ENCODE measurements around the gene KIF1B.

KIF1B gene

DNA sequence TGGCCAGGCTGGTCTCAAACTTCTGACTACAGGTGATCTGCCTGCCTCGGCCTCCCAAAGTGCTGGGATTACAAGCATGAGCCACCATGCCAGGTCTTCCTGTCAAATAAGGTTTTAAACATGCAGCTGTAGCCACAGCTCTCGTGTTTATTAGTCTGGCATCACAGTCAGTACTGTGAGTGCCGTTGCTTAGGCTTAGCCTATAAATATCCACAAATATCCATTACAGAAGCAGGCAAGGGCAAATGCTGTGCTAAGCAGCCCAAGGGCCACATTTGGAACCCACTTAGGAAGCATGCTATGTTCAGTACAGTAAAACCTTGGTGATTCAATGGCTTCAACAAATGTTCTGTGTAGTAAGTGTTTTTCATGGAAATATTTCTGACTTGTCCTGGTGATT is 75.9 kb downstream of the KIF1B start:
- no peak for DNase-seq

DNA sequence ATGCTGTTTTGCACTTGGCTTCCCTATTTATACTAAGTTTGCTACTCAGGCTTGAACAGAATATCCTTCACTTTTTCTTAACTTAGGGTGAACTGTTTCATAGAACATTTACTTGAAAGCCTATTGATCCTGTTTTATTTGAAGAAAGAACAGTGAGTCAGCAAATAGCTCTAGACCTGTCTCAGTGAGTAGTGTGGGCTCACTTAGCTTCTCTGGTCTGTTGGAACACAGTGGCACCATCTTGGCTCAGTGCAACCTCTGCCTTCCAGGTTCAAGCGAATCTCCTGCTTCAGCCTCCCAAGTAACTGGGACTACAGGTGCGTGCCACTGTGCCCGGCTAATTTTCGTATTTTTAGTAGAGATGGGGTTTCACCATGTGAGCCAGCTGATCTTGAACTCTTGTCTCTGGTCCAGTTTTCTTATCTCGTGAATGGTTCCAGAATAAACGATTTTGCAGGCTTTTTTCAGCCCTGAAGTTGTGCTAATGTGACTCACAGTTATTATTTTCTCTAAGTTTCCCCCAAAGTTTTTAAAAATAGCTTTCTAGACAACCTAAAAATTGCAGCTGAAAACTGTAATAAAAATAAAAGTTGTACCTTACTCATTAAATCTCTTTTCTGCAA is 76.8 kb downstream of the KIF1B start:
- DNase-seq = no peak

DNA sequence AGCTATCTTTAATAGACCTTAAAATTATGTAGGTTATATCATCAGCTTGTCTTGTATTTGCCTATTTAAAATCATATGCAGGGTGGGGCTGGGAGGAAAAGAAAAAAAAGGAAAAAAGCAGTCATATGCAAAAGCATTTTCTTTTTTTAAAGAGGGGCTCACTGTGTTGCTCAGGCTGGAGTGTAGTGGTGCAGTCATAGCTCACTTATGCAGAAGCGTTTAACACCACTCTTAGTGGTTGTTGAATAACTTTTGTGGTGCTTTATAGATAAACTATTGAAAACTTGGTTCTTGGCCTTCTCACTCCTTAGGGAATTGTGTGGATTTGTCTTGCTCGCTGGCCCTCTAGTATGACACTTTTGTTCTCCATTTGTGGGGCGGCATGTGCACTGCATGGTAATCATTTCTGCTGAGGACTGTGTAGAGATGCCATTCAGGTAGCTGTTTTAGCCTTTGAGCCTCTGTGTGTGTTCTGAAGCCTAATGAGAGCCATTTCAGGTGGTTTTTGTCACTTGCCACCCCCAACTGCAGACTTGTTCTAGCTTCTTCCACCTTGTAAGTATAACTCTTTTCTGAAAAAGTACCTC is 77.8 kb downstream of the KIF1B start:
- DNase-seq = no peak

DNA sequence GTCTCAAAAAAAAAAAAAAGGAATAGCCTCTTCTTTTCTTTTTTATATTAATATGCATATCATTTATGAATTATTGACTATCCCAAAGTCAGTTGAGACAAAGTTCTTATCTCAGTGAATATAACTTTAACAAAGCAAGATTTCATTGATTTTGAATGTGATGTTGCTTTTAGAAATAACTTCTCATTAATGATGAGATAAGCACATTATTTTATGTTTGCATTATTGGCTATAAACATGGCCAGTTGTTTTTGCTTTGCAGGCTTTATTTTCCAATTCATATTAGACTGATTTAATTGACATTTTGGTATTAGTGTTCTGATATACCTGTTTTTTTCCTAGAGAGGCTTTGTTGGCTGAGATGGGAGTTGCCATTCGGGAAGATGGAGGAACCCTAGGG is 81.3 kb downstream of the KIF1B start:
- no peak for DNase-seq

DNA sequence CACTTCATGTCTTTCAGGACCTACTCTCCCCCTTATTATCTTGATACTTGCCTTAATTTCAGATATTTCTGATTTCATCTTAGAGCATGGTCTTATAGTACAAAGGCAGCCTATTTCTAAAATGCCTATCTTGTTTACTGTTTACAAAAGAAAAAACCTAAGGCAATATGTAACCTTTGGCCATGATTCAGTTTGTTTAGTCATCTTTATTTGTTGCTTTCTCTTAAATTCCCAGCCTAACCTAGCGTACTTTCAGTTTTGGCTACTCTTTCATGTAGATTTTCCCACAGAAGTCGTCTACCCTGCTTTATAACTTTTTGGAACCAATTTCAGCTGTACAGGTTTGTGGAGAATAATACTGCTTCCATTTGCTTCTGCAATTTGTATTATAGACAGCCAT is 81.8 kb downstream of the KIF1B start:
- no peak for DNase-seq

DNA sequence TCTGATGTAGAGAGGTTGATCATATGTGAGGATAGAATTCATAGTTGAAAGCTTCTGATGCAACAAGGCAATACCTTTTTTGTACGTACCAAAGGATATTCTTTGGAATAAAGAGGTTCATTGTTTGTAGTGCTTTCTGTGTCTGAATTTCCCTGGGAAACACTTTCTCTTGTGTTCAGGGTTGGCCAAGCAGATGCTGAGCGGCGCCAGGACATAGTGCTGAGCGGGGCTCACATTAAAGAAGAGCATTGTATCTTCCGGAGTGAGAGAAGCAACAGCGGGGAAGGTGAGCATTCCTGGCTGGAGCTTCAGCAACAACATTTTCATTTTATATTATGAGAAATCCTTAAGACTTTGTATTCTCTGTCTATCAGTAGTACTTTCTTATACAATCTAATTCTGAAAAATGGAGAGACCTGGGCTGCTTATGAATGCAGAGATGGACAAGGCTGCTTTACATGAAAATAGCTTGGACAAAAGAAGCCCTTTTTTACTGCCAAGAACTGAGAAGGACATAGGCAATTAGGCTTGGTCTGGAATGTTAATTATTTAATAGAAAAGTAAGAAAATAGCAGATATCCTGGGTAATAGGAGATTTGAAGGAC is 85.2 kb downstream of the KIF1B start:
- no peak for DNase-seq

DNA sequence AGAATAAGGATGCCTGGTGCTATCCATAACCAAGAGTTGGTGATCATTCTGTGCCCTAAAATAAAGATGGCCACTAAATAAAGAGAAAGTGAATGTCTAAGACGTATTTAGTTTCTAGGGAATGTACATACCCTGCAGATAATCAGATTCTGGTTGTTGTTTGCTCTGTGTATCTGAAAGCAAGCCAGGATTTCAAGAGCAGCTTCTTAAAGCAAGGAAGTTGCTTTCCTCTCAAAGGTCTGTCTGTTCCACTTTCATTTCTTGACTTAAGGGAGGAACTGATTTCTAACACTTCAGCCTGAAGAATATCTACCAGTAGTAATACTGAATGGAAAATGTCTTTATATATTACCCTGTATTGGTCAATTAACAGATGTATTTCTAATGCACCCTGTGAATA is 88.8 kb downstream of the KIF1B start:
- no peak for DNase-seq

DNA sequence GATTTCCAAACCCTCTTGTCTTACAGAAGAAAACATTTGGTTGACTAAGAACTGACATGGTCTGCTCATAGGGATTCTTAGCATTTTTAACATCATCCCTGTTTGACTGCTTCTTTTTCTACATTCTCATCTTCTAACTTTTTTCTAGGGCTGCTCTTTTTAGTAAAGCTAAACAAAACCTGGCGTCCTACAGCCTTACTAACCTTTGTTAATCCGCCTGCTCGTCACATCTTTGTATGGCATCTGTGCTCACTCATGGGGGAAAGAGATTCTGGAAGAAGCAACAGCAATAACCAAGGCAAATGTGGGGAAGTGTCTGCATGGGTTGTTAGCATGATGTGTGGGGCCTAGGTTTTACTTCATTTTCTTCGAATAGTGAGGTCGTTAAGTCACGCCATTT is 92.0 kb downstream of the KIF1B start:
- no peak for DNase-seq

DNA sequence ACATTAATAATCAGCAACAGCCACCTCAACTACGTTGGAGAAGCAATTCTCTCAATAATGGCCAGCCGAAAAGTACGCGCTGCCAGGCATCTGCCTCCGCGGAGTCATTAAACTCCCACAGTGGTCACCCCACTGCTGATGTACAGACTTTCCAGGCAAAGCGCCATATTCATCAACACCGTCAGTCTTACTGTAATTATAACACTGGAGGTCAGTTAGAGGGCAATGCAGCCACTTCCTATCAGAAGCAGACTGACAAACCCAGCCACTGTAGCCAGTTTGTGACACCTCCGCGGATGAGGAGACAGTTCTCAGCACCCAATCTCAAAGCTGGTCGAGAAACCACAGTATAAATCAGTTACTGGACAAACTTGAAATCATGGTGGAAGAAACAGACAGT is 93.9 kb downstream of the KIF1B start:
- DNase-seq = no peak

DNA sequence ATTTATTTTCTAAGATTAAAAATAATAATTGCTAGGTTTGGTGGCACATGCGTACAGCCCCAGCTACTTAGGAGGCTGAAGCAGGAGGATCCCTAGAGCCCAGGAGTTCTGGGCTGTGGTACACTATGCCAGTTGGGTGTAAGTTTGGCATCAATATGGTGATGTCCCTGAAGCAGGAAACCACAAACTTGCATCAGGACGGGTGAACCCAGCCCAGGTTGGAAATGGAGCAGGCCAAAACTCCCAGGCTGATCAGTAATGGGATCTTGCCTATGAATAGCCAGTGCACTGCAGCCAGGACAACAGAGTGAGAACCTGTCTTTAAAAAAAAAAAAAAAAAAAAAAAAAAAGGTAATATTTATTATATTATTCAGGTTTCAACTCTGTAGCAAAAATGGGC is 96.1 kb downstream of the KIF1B start:
- DNase-seq = no peak

DNA sequence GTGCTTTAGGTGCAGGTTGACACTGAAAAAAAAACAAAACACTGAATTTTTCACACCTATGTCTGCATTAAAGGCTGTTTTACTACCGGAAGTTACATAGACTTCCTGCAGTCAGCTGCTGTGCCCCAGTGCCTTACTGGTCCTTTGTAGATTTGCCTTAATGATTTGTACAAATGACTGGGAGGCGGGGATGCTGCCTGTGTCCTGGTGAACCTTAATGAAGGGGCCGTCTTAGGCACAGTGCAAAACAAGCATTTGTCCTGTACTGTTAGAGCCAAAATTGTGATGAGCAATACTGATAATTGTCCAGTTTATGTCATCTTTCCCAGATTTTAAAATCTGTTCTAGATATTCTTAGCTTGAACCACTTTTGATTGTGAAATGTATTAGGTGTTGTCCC is 97.6 kb downstream of the KIF1B start:
- DNase-seq = no peak

DNA sequence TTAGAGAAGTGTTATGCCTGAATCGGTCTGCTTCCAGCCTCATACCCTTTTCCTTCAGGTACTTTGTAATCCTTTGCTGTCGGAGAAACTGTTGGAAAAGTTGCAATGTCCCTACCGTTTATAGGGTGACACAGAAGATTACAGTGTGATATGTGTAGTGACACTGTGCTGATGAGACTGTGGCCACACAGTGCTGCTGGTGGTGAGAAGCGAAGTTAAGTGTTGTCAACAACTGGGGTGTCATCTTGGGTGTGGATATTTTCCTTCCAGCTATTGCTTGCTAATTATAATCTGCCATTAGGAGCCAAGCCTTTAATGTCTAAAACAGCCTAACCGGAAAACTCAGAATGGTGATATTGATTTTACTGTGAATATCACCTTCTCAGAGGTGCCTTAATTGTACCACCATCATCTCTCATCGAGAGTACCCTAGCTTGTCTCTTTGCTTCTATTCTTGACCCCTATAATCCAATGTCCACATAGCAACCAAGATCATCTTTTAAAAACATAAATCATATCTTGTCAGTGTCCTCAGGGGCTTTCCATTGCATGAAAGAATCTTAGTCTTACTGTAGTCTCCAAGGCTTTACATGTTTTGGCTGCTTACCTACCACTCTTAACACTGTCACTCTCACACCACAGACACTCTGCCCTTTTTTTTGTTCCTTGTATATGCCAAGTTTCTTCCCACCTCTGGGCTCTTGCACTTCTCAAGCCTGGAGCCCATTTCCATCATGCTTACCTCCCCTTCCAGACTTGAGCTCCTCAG is 99.1 kb downstream of the KIF1B start:
- no peak for DNase-seq

DNA sequence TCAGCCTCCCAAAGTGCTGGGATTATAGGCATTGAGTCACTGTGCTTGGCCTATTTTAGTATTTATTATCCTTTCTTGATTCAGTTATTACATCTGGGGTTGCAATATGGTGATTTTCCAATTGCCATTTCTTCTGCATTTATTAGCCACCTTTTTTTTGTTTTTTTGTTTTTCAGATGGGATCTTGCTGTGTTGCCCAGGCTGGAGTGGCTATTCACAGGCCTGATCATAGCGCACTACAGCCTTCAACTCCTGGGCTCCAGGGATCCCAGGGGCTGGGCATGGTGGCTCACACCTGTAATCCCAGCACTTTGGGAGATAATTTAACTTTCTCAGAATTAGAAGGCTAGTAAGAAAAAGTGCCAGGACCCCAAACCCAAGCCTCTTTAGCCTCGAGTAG is 106.4 kb downstream of the KIF1B start:
- DNase-seq = no peak

DNA sequence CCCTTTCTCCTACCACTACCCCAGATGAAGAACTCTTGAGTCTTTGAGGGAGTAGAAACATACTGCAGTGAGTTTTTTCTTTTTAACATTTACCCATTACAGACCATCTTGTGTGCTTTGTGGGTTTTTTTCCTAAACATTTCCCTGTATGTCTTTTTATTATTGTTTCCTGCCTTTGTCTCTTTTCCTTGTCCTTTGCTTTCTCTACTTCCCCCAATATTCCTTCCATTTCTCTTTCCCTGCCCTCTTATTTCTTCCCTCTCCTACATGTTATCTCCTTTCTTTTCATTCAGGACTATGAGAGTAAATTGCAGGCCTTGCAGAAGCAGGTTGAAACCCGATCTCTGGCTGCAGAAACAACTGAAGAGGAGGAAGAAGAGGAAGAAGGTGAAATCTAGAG is 109.4 kb downstream of the KIF1B start:
- no peak for DNase-seq

DNA sequence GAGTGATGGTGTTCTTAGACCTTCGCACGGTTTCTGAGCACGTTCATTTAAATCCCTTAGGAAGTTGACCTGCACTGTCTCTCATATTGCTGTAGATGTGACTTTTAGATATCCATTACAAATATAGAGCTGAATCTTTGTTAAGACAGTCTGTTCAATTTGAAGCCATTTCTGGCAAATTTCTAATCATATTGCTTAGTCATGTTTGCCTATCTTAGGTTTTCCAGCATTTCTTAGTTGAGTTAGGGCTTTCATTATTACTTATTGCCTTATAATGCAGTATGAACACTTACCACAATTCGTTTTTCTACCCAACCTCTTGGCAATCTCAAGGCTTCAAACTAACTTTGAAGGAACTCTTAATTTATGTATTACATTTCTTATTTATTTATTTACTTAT is 110.0 kb downstream of the KIF1B start:
- DNase-seq = no peak

DNA sequence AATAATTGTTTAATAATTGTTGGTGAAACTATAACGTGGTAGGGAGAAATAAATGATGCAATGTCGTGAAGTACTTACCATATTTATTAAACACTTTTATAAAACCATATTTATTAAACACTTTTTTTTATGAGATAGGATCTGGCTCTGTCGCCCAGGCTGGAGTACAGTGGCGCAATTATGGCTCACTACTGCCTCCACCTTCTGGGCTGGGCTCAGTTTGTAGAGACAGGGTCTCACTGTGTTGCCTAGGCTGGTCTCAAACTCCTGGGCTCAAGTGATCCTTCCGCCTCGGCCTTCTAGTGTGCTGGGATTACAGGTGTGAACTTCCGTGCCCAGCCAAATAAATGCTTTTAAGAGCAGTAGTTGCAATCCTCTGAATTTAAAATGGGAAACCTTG is 112.5 kb downstream of the KIF1B start:
- DNase-seq = no peak

DNA sequence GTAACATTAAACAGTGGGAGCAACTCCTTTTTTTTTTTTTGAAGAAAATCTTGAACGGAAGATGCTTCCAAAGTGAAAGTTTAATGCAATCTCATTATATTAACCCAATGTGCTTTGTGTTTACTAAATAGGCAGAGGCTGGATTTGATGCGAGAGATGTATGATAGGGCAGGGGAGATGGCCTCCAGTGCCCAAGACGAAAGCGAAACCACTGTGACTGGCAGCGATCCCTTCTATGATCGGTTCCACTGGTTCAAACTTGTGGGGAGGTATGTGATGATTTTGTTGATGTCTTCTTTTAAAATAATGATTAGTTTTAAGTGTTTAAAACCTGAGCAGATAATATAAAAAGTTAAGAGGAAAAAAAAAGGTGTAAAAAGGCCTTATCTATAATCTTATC is 114.3 kb downstream of the KIF1B start:
- DNase-seq = peak; percentile 10

DNA sequence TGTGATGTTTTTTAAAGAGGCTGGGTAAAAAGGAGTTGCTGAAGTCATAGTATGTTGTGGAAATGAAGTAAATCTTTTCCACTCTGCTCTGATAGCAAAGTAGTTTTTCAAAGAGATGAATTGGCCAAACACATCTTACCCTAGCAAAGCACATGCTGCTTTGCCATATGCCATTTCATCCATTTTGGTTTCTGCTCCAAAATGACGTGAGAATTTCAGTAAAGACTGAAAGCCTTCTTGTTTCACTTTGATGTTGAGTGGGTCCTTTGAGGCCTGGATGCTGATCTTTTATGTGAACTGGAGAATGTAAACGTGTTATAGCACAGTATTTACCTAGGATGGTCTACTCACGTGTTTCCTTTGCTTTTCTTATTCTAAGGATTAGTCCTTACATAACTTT is 115.2 kb downstream of the KIF1B start:
- no peak for DNase-seq

DNA sequence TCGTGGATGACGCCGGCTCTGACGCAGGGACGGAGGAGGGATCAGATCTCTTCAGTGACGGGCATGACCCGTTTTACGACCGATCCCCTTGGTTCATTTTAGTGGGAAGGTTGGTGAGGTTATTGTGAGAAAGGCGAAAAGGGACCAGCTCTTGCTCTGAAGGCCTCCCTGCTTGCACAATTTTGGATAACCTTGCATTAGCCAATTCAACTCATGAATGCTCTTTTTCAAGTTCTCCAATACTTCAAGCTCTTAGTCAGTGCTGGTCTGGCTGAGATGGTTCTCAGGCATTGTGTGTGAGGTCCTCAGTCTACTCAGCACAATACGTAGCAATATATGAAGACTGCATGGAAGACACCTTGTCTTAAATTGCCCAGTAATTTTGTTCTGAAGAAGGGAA is 115.9 kb downstream of the KIF1B start:
- no peak for DNase-seq

DNA sequence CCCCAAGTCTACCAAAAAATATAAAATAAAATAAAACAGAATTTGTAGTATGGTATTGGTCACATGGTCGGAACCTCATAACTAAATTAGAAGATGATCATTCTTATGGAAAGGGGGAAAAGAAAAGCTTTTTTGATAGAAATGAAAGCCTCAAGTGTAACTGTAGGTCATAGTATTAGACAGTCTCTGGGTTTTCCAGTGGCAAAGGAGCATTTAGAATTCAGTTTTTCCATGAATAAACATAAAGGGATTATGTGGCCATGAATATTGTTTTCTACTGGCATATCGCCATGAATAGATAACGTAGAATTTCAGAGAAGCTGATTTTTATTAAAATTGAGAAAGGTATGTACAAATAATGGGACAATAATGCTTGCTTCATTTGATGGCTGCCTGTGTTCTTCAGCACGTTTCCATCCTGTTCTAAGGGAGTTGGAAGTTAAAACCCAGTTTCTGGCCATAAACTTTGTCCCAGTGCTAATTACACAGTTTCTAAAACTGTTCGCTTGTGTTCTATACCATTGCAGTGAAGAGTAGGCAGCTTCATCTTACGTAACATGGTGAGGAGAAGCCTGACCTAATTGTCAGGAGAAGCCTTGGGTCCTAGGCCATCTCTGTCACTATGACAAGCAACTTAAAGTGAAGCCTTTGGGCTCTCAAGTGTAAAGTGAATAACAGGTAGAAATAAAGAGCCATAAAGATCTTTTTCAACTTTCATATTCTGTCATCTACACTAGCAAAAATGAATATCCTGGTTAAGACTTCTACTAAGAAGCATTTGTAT is 118.0 kb downstream of the KIF1B start:
- DNase-seq = no peak

DNA sequence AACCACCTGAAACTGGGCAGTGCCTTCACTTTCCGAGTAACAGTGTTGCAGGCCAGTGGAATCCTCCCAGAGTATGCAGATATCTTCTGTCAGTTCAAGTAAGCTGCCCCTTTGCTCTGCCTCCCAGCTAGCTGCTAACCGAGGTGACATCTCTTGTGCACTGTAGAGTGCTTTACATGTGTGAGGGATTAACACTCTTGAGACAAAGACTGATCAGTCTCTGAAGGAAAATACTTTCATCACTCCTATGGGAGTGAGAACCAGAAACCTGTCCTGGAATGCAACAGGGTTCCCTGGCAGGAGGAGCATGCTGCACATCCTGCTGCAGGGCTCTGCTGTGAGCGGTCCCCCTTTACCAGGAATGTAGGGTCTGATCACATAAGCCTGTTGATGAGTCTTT is 127.1 kb downstream of the KIF1B start:
- DNase-seq = no peak

DNA sequence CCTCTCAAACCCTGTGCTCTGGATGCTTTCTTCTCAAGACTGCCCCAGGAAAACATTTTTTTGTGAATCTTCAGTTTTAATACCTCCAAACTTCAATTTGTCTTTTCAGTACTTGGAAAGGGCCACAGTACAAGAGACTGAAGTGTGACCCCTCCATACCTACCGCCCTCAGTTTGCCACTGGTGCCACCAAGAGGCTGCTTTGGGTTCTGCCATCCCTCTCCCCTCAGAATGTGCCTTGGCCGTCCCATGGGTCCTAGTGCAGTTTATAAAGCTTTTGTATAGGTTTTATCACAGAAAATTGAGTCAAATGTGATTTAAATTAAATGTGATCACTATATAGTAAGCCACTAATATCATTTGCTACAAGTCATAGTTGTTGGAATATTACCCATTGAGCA is 127.7 kb downstream of the KIF1B start:
- DNase-seq = no peak

DNA sequence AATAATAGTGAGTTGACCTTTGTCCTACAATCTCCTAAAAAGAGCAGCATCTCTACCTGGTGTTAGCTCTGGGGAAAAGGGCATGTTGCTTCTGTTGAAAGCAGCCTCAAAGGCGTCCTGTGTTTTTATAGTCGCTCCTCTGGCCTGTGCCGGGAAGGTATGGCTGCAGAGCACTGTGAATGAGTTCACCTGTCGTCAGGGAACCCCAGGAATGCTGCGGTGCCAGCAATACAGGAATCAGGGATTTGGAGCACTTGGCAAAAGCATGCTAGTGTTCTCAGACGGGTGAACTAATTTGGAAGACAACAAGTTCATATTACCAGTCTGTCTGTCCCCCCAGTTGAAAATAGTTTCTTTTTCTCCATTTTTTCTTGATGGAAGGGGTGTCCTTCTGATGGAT is 128.2 kb downstream of the KIF1B start:
- DNase-seq = no peak
